T-helper 2 cell treated with Interferon-gamma antibody and Interleukin-4, amounts not matched to agents 5 μg/mL and 100 μg/mL, for 36 hours (primary cell): Measurements from ENCODE around the gene NFKB1.

Experiments
- DNase-seq: peaks from one replicate; pipeline ENCODE4 v3.0.0; 2021; ENCODE audit warnings: low spot score
- H3K27ac Mint-ChIP-seq: one replicate; pipeline ENCODE4 v1.8.0; 2021; ENCODE audit warnings: mild to moderate bottlenecking, mixed read lengths
- H3K27me3 Mint-ChIP-seq: one replicate; pipeline ENCODE4 v1.8.0; 2021; ENCODE audit warnings: low read depth, mixed read lengths
- H3K36me3 Mint-ChIP-seq: one replicate; pipeline ENCODE4 v1.8.0; 2021; ENCODE audit warnings: low read depth, mixed read lengths
- H3K4me1 Mint-ChIP-seq: one replicate; pipeline ENCODE4 v1.8.0; 2021; ENCODE audit warnings: low read depth, mixed read lengths
- H3K4me3 Mint-ChIP-seq: one replicate; pipeline ENCODE4 v1.8.0; 2022; ENCODE audit warnings: mild to moderate bottlenecking, moderate library complexity, mixed read lengths
- H3K9me3 Mint-ChIP-seq: one replicate; pipeline ENCODE4 v1.8.0; 2021; ENCODE audit warnings: mixed read lengths

NFKB1 gene, protein sequence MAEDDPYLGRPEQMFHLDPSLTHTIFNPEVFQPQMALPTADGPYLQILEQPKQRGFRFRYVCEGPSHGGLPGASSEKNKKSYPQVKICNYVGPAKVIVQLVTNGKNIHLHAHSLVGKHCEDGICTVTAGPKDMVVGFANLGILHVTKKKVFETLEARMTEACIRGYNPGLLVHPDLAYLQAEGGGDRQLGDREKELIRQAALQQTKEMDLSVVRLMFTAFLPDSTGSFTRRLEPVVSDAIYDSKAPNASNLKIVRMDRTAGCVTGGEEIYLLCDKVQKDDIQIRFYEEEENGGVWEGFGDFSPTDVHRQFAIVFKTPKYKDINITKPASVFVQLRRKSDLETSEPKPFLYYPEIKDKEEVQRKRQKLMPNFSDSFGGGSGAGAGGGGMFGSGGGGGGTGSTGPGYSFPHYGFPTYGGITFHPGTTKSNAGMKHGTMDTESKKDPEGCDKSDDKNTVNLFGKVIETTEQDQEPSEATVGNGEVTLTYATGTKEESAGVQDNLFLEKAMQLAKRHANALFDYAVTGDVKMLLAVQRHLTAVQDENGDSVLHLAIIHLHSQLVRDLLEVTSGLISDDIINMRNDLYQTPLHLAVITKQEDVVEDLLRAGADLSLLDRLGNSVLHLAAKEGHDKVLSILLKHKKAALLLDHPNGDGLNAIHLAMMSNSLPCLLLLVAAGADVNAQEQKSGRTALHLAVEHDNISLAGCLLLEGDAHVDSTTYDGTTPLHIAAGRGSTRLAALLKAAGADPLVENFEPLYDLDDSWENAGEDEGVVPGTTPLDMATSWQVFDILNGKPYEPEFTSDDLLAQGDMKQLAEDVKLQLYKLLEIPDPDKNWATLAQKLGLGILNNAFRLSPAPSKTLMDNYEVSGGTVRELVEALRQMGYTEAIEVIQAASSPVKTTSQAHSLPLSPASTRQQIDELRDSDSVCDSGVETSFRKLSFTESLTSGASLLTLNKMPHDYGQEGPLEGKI

DNA sequence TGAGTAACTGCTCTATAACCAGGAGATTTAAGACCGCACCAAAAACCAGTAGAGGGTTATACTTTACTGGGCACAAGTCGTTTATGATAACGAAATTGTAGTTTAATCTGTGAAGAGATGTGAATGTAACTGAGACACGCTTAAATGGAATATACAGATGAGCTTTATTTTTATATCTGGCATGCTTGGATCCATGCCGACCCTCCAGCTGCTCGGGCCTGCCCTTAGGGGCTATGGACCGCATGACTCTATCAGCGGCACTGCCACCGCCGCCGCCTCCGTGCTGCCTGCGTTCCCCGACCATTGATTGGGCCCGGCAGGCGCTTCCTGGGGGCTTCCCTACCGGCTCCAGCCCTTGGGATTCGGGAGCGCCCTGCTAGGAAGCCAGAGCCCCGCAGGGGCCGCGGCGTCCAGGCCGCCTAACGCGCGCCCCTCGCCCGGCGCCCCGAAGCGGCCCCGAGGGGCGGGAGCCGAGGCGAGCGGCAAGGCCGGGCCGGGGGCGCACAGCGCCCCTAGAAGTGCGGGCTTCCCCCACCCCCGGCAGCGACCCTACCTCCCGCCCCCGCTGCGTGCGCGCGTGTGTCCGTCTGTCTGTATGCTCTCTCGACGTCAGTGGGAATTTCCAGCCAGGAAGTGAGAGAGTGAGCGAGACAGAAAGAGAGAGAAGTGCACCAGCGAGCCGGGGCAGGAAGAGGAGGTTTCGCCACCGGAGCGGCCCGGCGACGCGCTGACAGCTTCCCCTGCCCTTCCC lies at the start of gene NFKB1:
Gene NFKB1, plus strand, starts transcription at position 664 of the 751 bp plus-strand sequence. CDS start 24,160 bp downstream, outside the sequence.
- H3K4me1 Mint-ChIP-seq: peaks cover 22% of the 10 kb centered on the region
- H3K27me3 Mint-ChIP-seq: peaks cover 4% of the 10 kb centered on the region
- peak; percentile 87 for DNase-seq
- peak within 1 kb of the TSS; percentile 86 for H3K4me3 Mint-ChIP-seq
- H3K9me3 Mint-ChIP-seq: peaks cover 8% of the 10 kb centered on the region
- peaks cover 15% of the 10 kb centered on the region for H3K36me3 Mint-ChIP-seq
- peak within 1 kb of the TSS; percentile 94 for H3K27ac Mint-ChIP-seq

DNA sequence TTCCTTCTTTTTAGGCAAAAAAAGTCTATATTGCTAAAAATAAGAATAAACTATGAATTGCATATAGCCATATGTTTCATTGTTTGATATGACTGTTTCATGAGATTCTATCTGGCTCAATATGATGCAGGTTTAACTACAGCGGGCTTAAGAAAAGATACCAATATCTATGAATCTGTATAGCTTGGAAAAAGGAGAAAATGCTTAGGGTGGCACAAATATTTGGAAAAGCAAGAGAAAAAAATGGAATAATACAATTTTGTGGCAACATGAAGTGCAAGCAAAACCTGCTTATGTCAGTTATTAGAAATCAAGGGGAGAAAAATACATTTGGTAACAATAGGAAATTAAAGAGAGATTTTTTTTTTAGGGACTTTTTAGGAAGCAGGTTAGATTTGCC lies 48.3 kb upstream of the NFKB1 start:
- no peaks in the 10 kb centered on the region for H3K9me3 Mint-ChIP-seq
- H3K27me3 Mint-ChIP-seq: no peaks in the 10 kb centered on the region
- peaks cover 44% of the 10 kb centered on the region for H3K4me1 Mint-ChIP-seq
- DNase-seq: no peak
- peak overlapping the region; percentile 3 for H3K27ac Mint-ChIP-seq
- peaks cover 5% of the 10 kb centered on the region for H3K36me3 Mint-ChIP-seq
- H3K4me3 Mint-ChIP-seq: no peak overlapping the region

DNA sequence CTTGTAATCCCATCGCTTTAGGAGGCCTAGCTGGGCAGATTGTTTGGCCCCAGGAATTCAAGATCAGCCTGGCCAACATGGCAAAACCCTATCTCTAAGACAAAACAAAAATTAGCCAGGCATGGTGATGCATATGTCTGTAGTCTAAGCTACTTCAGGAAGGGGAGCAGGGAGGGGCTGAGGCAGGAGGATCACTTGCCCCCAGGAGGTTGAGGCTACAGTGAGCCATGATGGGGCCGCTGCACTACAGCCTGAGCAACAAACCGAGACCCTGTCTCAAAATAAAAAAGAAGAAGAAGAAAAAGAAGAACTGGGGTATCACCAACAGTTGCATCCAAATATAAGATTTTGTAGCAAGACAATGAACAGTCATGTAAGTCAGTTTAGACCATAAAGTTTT lies 47.3 kb upstream of the NFKB1 start:
- no peak for DNase-seq
- Mint-ChIP-seq H3K4me3 (no peak overlapping the region), H3K27ac (no peak overlapping the region), H3K27me3 (no peaks in the 10 kb centered on the region), H3K9me3 (peaks cover 9% of the 10 kb centered on the region), H3K4me1 (peaks cover 43% of the 10 kb centered on the region), H3K36me3 (peaks cover 11% of the 10 kb centered on the region)

DNA sequence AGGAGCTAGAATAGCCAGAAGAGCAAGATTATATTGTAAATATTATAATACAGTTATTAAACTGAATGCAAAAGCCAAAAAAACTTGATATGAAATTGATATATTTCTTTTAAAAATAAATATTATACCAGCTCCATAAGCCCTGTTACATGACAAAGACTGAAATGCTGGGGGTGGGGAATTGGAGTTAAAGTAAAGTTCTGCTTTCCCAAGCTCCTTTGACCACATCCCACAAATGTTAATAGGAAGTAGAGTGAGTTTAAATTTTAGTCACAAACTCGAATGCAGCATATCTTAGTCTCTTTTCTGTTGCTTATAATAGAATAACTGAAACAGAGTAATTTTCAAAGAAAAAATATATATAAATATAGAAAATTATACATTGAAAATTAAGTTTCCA lies 46.9 kb upstream of the NFKB1 start:
- H3K4me3 Mint-ChIP-seq: no peak overlapping the region
- no peak overlapping the region for H3K27ac Mint-ChIP-seq
- peaks cover 14% of the 10 kb centered on the region for H3K9me3 Mint-ChIP-seq
- peaks cover 43% of the 10 kb centered on the region for H3K4me1 Mint-ChIP-seq
- peaks cover 13% of the 10 kb centered on the region for H3K36me3 Mint-ChIP-seq
- no peaks in the 10 kb centered on the region for H3K27me3 Mint-ChIP-seq
- DNase-seq: no peak

DNA sequence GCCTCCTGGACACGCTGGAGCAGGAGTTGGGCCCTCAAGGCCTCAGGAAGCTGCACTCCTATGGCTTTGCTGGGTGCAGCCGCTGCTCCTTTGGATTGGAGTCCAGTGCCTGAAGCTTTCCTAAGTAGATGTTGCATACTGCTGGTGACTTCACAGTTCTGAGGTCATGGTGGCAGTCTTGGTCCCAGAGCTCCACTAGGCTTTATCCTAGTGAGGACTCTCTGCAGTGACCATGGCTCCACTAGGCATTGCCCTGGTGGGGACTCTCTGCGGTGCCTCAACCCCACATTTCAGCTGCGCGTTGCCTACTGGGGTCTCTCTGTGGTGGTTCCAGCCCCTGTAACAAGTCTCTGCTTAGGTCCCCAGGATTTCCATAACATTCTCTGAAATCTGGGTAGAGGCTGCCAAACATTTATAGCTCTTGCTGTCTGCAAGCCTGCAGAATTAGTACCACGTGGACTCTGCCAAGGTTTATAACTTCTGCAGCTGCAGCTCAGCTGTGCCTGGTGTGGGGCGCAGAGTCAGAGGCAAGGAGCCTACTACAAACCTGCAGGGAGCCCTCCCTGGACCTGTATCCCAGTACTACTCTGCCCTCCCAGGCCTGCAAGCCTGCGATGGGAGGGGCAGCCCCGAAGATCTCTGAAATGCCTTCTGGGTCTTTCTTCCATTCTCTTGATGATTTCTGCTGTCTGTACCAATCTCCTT lies 46.0 kb upstream of the NFKB1 start:
- Mint-ChIP-seq H3K4me3 (no peak overlapping the region), H3K27me3 (no peaks in the 10 kb centered on the region), H3K27ac (no peak overlapping the region), H3K9me3 (peaks cover 22% of the 10 kb centered on the region), H3K36me3 (peaks cover 19% of the 10 kb centered on the region), H3K4me1 (peaks cover 43% of the 10 kb centered on the region)
- DNase-seq: no peak

DNA sequence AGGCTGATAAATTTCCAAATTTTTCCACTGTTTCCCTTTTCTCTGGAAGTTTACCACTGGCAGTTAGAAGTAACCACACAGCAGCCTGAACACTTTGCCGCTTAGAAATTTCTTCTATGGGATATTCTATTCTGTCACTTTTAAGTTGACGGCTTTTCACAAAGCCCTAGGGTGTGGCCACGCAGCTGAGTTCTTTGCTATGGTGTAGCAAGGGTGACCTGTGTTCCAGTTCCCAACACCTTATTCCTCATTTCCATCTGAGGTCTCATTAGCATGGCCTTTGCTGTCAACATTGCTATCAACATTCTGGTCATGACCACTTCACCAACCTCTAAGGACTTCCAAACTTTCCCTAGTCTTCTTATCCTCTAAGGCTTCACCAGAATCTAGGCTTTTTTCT lies 45.4 kb upstream of the NFKB1 start:
- H3K27ac Mint-ChIP-seq: no peak overlapping the region
- peaks cover 24% of the 10 kb centered on the region for H3K36me3 Mint-ChIP-seq
- H3K4me3 Mint-ChIP-seq: no peak overlapping the region
- H3K27me3 Mint-ChIP-seq: no peaks in the 10 kb centered on the region
- peaks cover 28% of the 10 kb centered on the region for H3K9me3 Mint-ChIP-seq
- DNase-seq: no peak
- H3K4me1 Mint-ChIP-seq: peaks cover 39% of the 10 kb centered on the region

DNA sequence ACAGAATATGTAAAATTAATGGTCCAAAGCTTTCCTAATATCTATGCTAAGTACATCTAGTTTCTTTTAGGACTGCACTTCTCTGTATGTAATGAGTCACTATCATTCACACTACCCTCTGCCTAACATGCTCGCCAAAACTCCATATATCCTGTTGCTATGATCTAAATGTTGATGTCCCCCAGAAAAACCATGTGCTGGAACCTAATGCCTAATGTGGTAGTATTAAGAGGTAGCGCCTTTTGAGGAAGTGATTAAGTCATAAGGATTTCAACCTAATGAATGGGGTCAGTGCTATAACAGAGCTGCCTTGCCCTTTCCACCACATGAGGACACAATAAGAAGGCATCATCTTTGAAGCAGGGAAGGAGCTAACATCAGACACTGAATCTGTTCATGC lies 34.9 kb upstream of the NFKB1 start:
- peaks cover 14% of the 10 kb centered on the region for H3K36me3 Mint-ChIP-seq
- H3K4me1 Mint-ChIP-seq: peaks cover 37% of the 10 kb centered on the region
- H3K9me3 Mint-ChIP-seq: peaks cover 10% of the 10 kb centered on the region
- DNase-seq: no peak
- peak overlapping the region; percentile 2 for H3K4me3 Mint-ChIP-seq
- no peaks in the 10 kb centered on the region for H3K27me3 Mint-ChIP-seq
- peak overlapping the region; percentile 7 for H3K27ac Mint-ChIP-seq

DNA sequence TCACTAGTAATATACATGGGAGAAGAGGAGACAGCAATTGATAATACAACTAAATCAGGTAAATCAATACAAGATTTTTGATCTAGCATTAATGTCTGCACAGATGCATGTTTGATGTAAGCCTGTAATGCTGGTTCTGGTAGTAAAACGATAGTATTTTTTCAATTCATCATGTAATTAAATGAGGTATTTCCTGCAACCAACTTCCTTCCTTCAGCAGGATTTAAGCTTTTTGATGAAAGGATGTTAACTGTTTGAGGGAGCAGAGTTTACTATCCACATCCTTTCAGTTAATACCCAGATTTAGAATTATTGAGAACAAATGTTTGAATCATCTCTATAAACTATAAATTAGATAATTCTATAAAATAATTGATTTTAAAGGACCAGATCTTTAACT lies 31.4 kb upstream of the NFKB1 start:
- Mint-ChIP-seq H3K27ac (peak overlapping the region; percentile 10), H3K27me3 (no peaks in the 10 kb centered on the region), H3K36me3 (peaks cover 4% of the 10 kb centered on the region), H3K9me3 (no peaks in the 10 kb centered on the region), H3K4me1 (peaks cover 40% of the 10 kb centered on the region), H3K4me3 (peak overlapping the region; percentile 52)
- DNase-seq: no peak

DNA sequence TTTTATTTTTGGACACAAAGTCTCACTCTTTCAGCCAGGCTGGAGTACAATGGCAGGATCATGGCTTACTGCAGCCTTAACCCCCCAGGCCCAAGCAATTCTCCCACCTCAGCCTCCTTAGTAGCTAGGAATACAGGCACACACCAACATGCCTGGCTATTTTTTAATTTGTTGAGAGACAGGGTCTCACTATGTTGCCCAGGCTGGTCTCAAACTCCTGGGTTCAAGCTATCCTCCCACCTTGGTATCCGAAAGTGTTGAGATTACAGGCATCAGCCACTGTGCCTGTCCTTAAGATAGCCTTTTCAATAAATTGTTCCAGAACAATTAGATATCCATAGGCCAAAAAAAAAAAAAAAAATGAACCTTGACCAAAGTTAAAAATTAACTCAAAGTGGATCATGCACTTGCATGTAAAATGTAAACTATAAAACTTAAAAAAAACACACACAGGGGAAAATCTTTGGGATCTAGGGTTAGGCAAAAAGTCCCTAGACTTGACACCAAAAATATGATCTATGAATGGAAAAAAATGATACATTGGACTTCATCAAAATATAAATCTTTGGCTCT lies 28.6 kb upstream of the NFKB1 start:
- Mint-ChIP-seq H3K36me3 (peaks cover 10% of the 10 kb centered on the region), H3K27me3 (no peaks in the 10 kb centered on the region), H3K27ac (no peak overlapping the region), H3K9me3 (peaks cover 20% of the 10 kb centered on the region), H3K4me3 (no peak overlapping the region), H3K4me1 (peaks cover 20% of the 10 kb centered on the region)
- no peak for DNase-seq

DNA sequence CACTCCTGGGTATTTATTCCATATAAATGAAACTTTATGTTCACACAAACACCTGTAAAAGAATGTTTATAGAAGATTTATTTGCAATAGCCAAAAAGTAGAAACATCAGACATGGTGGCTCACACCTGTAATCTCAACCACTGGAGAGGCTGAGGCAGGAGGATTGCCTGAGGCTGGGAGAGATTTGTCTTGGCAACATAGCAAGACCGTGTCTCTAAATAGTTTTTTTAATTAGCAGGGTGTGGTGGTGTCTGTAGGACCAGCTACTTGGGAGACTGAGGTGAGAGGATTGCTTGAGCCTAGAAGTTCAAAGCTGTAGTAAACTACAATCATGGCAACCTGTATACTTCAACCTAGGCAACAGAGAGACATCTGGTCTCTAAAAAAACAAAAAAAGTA lies 27.7 kb upstream of the NFKB1 start:
- Mint-ChIP-seq H3K4me1 (peaks cover 17% of the 10 kb centered on the region), H3K4me3 (no peak overlapping the region), H3K9me3 (peaks cover 22% of the 10 kb centered on the region), H3K27me3 (no peaks in the 10 kb centered on the region), H3K36me3 (peaks cover 10% of the 10 kb centered on the region), H3K27ac (no peak overlapping the region)
- no peak for DNase-seq

DNA sequence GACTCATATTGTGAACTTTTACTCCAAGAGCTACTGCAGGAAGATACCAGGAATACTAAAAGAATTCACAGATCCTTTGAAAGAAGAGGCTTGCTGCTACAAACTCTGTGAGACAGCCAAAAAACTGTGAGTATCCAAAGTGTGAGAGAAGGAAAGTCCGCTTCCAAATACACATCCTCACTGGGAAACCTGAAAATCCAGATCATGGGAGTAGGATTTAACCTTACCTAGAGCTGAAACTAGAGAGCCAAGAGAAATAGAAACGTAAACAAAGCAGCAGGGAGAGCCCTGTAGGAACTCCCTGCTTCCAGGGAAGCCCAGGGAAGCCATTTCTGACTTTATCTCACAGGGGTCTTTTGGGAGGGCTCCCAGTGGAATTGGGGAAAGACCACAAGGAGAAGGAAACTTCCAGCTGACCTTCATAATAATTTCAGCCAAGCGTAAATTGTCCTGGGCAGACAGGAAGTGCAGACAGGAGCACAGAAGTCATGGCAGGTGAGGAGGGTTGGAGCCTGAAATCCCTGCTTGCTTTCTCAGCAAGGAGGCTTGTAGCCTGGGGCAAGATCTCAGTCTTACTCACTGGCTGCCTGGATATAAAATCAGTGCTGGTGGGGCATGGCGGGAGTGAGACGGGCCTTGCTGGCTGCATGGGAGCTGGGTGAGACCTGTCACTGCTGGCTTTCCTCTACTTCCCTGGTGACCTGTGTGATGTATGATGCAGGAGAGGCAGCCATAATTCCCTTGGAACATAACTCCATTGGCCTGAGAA lies 26.2 kb upstream of the NFKB1 start:
- H3K9me3 Mint-ChIP-seq: peaks cover 32% of the 10 kb centered on the region
- no peak overlapping the region for H3K27ac Mint-ChIP-seq
- H3K4me1 Mint-ChIP-seq: peaks cover 10% of the 10 kb centered on the region
- DNase-seq: no peak
- peaks cover 2% of the 10 kb centered on the region for H3K27me3 Mint-ChIP-seq
- peaks cover 12% of the 10 kb centered on the region for H3K36me3 Mint-ChIP-seq
- no peak overlapping the region for H3K4me3 Mint-ChIP-seq

DNA sequence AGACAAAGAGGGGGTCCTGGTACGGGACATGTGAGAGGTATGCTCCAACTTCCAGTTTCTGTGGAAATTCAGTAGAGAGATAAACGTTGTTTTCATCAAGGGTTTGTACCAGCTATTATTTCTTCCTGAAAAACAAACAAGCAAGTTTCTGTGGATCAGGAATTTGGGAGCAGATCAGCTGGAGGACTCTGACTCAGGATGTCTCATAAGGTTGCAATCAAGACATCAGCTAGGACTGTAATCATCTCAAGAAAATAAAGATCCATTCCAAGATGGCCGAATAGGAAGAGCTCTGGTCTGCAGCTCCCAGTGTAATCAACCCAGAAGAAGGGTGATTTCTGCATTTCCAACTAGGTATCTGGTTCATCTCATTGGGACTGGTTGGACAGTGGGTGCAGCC lies 23.5 kb upstream of the NFKB1 start:
- no peak for DNase-seq
- H3K27me3 Mint-ChIP-seq: peaks cover 2% of the 10 kb centered on the region
- H3K4me3 Mint-ChIP-seq: no peak overlapping the region
- H3K36me3 Mint-ChIP-seq: peaks cover 15% of the 10 kb centered on the region
- H3K27ac Mint-ChIP-seq: no peak overlapping the region
- H3K9me3 Mint-ChIP-seq: peaks cover 52% of the 10 kb centered on the region
- peaks cover 6% of the 10 kb centered on the region for H3K4me1 Mint-ChIP-seq
